Hematopoietic multipotent progenitor cell treated with erythropoietin and hydrocortisone succinate and interleukin-3 and kit ligand, for 15 days (in vitro differentiated cells): ENCODE data around the gene LTBP1.

Source experiments
- DNase-seq: peaks from one replicate; pipeline ENCODE4 v3.0.0-alpha.2; 2015; ENCODE audit warnings: low spot score

LTBP1 gene

DNA sequence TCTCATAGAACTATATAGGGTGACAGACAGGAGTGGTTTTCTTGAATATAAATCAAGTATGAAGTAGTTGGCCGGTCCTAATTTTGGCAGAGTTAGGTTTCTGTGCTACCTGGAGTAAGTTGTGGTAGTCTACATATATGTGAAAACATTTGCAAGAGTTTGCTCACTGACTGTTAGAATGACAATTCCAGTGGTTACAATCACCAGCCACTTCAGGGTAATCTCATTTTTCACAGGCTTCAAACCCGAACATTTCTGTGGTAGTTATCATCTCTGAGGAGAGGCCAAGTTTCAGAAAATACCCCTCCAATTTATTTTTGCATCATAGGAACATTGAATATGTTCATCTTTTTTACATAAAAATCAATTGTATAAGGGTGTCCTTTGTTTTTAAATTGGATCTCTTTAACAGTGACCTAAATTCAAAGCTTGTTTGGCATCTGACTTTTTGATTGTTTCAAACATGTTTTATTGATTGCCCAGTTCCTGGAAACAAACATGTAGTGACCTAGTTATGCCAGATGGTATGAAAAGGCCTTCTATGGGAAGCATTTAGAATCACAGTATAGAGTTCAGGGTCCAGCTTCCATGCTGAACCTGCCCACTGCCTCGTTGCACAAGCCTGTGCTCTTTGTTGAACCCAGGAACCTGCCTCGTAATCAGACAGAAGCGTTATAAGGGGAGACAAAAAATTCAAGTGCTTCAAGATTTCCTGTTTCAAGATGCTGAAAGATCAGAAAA lies 250.6 kb downstream of the LTBP1 start:
- no peak for DNase-seq

DNA sequence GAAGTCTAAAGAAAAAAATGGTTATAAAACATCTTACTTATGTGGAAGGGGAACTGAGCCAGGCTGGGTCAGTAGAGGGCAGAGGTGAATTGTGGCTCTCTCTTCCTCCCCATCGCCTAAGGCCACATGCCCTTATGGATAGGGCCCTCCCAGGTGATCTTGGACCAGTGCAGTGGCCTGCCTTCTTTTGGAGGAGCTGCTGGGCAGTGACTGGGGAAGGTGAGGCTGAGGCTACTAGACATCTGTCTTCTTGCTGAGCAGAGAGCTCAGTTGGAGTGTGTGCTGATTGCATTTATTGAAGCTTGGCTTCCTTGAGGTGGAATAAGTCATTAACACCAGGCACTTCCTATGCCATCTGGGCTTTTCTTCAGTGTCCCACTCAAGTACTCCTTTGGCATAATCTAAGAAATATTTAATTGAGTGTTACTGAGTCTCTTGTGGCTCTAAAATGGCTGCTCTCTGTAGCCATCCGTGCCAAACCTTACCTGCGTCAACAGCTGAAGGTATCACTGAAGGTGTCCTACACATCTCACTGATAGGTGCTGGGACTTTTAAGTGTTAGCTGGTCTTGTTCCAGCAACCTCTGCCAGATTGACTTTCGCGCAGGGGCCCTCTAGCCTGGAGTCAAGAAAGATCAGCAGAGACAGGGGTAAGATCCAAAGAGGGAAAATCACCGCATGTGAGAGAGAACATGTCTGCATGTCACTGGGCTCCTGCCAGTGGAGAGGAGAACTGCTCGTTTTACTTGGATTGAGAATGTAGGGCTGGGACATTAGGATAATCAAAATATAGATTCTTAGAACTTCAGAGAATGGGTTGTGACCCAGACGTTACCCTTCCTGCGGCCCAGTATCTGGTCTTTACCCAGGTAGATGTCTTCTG lies 256.1 kb downstream of the LTBP1 start:
- DNase-seq, result no peak

DNA sequence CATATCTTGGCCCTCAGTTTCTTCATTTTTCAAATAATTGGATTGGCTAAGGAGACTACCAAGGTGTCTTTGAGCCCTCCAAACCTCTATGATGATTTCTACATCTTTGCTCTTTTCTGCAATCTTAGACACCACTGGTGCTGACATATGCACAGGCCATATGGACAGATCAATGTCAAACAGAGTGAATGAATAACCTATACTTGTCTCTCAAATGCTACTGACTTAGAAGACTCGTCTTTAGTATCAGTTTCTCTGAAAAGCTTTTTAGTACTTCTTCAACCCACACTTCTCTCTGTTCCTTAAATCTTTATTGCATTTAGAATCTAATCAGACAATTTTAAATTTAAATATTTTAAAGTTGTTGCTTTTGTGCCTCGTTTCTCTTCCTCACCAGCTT lies 258.2 kb downstream of the LTBP1 start:
- DNase-seq, result no peak

DNA sequence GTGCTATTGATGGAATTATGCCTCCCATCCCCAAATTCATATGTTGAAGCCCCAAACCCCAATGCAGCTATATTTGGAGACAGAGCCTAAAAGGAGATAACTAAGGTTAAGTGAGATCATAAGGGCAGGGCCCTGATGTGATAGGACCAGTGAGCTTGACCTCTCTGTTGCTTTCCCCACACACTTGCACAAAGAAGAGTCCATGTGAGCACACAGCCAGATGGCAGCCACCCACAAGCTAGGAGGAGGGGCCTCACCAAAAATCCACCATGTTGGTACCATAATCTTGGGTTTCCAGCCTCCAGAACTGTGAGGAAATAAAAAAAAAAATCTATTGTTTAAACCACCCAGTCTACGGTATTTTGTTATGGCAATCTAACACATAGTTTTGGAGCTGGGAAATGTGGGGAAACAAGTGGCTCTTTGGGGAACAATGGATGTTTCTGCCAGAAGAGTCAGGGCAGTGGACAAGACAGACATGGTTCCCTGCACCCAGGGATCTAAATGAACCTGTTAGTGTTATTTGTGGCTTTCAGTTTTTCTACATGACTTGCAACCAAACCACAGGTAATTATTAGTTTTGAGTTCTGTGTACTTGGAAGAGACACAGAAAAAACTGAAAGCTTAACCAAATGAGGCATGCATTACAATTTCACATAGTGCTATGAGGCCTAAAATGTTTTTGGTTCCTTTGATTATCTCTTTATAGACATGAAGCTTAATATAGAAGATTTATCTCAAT lies 259.1 kb downstream of the LTBP1 start:
- DNase-seq, result no peak

DNA sequence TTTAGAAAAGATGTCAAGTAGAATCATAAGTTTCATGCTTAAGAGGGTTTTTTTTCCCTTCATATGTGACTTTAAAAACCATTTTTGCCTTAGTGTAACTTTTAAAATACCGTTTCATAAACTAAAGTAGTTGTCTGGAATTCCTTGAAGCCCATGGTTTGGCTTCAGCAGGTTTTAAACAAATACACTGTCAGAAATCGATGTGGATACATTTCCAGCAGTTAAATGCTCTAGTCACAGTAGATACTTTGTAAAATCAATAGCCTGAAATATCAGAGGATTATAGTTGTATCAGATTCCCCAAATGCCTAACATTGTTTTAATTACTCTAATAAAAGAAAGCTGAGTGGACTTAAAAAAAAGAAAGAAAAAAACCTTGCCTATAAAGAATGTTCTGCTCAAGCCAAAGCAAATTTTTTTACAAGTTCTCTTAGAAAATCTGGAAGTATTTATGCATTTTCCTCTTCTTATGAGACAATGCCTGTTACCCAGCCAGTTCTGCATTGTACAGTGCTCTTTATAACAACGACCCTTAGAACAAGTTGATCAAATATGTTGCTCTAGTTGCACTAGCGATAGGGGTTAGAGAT lies 260.5 kb downstream of the LTBP1 start:
- DNase-seq, result no peak

DNA sequence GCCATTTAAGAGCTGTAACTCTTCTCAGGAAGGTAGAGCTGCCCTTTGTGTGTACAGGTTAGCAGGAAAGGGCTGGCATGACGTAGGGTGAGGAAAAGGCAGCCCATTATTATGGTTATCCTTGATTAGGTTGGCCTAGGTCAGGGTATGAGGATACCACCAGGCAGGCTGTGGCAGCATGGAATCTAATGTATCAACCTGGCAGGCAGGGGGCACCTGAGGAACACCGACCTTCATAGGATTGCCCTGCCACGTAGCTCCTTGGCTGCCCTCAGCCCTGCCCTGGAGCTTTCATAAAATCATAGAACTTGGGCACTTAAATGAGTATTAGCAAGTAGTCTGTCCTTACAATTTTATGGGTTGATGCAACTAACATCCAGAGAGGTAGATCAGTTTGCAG lies 261.6 kb downstream of the LTBP1 start:
- DNase-seq, result no peak

DNA sequence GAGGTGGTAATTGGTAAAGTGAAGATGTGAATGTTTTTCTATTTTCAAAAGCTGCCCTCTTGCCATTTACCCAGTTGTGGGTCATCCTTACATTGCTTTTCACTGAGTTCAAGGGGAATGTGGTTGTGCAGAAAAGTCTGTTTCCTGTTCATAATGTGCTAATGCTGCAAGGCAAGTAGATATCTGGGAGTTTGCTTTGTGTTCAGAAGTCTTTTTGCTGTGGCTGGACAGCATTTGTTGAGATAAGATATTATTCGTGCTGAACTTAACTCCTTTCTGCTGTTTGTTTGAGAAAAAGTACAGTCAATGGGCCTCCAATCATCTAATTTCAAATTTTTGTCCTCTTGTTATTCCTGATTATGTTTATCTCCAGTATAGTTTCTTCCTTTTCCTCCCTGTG lies 263.2 kb downstream of the LTBP1 start:
- no peak for DNase-seq

DNA sequence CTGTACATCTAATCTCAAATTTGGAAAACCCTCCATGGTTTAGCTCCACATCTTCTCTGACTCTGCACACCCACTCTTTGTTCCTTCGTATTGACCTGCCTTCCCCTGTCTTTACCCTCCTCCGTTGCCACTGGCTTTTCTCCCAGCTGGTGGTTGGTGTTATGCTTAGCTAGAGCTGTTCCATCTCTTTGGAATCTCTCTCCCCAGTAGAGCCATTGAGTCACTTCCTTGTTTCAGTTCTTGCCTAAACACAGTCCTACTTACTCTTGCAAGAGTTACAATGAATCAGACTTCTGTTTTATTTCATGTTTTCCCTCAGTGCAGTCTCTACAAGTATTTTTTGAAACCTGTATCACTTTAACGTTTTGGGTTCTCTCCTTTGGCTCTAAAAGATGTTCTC lies 263.9 kb downstream of the LTBP1 start:
- DNase-seq, result no peak

DNA sequence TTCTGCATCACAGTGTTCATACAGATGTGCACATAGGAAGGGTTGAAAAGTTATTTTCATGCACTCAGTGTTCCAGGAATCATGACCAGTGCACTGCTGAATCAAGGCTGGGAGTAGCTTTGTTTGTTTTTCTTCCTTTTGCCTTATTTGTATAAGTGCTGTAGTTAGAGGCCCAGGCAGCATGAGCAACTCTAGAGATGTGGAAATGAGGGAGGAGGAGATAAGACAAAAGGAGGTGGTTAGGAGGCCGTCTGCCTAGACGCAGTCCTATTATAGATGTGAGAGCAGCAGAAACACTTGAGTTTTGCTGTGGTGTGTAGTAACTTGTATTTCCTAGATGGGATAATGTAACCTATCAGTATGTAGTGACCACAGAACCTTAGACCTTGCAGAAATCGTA lies 265.4 kb downstream of the LTBP1 start:
- DNase-seq, result peak; percentile 8

DNA sequence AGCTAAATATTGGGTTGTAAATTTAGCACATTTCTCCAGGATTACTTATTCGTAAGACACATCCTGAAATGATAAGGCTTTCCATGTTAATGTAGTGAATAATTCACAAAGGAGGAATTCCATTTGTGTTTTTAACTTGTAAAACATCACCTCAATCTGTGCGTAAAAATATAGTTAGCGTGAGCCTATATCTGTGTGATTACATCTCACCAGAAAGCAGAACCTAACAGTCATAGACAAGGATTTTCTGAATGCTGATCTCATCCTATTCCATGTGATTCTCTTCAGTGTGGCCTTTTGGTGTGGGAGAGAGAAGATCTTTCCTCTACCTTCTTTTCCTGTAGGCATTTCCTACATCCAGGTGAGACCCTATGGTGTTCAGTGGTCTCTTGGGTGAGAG lies 266.5 kb downstream of the LTBP1 start:
- DNase-seq, result no peak

DNA sequence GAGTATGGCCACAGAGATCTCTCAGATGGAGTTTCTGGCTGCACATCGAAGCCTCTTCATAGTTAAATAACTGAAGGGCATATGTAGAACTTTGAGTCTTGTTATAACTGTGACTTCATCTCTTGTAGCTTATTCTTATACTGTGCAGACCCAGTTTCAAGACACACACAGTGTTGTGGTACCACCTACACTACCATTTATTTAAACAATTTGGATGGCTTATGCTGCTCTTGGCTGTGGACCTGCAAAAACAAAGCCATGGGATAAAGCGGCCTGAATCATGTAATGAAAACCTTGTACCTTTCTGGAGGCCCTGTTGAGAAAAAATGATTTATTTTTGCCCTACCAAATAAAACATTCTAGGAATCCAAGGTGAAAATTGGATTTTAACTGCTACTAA lies 266.9 kb downstream of the LTBP1 start:
- no peak for DNase-seq

DNA sequence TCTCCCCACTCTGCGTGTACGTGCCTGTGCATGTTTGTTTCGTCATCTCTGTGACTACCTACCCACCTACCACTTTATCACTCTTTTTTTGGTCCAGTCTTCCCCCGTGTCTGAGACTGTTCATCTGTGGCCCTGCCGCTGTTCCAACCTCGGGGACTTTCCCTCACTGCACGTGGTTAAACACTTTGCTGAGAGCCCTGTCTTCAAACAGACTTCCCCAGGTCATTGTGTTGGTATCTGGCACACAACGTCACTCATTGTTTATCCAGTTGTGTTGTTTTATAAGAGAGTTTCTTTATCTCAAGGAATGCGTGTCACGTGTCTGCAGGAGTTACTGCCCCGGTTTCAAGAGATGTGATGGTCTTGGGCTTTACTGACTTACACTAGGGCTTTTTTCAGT lies 267.7 kb downstream of the LTBP1 start:
- DNase-seq, result no peak

DNA sequence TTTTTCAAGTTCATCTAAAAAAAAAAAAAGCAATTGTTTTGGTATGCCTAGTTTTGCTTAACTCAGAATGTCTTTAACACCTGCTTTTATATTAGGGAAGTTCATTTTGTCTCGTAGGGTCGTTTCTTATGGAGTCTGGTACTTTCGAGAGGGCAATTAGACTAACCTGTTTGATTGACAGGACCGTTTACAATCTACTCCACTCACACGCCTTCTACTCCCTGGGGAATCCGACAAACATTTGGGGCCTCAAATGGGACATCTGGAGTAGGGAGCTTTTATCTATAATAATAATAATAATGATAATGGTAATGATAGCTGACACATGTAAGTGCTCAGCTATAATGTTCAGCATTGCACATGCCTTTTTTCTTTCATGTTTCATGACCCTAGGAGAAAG lies 268.1 kb downstream of the LTBP1 start:
- no peak for DNase-seq

DNA sequence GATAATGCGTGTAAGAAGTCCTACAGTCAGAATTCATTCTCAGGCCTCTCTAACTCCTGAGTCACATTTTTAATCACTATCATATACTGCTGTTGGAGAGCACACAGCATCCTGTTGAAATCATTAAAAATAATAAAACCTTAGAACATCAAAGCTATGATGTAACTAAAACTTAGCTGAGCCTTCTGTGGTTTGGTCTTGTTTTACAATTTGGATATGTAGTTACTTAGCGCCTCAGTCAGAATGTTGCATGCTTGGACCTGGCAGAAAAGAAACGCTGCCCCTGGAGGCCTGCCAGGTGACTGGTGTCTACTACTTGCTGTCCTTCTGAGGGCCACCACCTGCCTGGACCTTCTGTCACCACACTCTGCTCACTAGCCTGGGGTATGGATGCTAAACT lies 268.5 kb downstream of the LTBP1 start:
- DNase-seq, result no peak

DNA sequence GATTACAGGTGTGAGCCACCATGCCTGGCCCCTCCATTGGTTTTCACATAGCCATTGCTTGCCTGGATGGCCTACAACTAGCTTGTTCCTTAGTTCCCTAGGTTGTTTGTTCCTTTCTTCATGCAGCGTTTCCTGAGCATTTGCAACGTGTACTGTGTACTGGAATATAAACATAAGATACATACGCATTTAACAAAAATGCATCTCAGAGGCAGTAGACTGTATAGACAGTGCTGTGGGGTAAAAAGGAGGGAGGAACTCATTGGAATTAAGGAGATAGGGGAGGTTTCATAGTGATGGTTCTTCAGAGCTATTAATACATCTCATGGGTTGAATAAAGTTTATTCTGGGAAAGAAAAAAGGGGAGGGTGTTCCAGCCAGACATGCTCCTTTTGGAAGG lies 269.2 kb downstream of the LTBP1 start:
- DNase-seq, result no peak

DNA sequence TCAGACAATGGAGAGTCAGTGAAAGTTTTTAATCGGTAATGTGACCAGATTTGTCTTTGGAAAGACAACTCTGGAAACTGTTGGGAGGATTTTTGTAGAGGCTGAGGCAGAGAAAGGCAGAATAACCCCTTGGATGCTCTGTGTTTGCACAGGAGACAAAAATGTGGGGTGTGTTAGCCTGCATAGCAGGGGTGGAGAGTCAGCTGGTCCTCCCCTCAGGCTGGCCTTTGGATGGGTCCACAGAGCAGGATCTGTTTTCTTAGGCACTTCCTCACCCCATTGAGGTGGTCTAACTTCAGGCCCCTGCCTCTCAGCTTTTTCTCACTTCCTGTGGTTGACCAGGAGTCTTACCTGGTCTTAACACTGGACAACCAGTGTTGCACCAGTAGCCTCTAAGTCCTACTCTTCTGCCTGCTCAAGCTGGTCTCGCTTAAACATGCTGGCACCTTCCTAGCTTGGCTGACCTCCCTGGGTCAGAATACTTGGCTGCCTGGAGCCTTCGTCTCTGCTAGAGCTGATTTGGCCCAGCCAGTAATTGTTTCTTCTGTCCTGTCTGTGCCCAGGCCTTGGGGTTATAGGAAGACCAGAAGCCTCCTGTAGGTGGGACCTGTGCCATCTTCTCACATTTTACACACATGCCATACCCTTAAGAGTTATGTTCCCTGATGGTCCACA lies 269.9 kb downstream of the LTBP1 start:
- no peak for DNase-seq

DNA sequence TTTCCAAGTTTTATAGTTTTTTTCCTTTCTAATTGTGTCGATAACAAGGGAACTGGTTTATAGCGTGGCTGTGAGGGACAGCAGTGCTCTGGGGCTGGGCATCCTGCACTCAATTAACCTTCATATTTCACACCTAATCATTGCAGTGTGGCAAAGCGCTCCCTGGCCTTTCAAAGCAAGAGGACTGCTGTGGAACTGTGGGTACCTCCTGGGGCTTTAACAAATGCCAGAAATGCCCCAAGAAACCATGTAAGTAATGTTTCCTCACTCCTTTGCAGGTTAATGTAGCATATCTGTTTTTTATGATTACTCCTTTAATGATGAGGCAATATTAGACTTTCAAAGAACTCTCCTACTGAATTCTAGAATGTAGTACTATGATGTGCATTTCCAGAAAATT lies 270.7 kb downstream of the LTBP1 start:
- DNase-seq, result no peak

DNA sequence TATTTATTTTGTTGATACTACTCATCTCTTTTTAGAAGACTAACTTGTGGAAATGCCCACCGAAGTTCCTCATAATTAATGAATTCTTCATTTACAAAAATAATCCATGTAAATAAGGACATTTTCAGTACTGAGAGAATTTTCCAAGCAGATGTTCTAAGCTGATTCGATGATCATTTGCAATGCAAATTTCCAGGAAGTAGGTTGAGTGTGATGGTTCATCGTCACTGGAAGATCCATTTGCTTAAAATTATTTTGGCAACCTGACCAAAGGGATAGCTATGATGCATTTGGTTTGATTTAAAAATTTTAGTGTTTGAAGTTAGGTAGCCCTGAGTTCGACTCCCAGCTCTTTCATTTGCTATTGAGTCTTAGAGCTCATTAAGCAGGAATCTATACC lies 272.4 kb downstream of the LTBP1 start:
- DNase-seq, result no peak

DNA sequence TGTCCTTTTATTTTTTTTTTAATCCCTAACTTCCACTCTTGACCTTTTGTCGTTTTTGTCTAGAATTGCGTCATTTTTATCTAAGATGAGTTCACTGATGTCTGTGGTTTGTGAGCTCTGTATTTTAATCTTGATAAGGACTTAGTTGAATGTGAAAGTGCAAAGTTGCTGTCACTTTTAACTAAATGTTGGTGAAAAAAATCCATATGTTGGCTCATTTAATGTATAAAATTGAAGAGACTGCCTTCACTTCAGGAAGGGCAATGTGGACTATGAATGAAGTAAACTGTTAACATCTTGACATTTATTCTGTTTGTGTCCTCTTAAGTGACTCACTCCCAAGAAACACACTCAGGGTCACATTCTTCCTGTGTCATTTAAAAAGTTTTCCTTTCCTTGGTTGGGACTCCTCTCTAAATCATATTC lies 273.1 kb downstream of the LTBP1 start:
- no peak for DNase-seq

DNA sequence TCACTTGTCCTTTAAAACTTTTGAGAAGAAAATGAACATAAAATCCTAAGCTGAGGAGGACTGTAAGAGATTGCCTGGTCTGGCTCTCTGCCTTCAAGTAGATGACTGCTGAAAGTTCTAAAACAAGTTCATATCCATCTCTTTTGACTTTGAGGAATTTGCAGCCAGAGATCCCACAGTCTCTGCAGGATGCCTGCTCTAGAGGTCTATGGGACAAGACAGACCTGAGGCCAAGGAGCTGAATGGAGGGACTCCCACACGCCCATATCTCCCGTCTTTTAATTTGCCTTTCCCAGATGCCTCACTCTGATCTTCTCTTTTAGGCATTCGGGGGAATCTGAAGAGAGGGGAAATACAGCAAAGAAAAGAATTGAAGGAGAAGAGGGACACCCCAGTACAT lies 273.8 kb downstream of the LTBP1 start:
- DNase-seq, result no peak

DNA sequence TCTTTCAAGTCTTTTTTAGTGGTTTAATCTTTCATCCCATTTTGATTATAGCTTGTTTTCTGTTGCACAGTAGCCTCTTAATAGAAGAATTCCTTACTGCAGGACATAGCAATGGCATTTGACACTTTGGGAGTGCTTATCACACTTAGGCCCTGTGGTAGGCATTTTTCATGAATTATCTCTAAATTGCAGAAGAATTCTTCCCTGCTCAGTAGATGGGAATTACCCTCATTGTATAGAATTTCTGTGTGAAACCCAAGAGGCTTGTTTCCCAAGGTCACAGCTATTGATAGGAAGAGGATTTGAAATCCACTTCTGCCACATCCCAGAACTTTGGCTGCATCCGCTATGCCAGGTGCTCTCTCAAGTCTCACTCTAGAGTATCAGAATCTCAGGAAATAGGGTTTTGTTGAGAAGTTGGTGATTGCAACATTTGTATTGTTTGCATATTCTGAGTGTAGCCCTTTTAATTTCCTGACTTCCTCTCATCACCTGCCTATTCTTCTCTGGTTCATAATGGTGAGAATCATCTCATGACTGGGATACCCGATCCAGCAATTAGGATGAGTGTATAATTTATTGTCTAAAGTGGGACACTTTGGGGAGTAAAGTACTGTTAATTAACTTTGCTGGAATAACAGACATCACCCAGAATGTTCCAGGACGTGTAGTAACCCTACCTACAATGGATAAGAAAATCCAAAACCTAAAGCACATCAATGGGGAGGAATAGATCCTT lies 274.5 kb downstream of the LTBP1 start:
- no peak for DNase-seq
